Measurements from ENCODE around the gene CD302.
"Not testable (repeated sequence)": the region's sequence is repeated elsewhere in the genome, so short reads cannot be mapped to it uniquely, and the experiment has no call there.

Gene CD302, protein sequence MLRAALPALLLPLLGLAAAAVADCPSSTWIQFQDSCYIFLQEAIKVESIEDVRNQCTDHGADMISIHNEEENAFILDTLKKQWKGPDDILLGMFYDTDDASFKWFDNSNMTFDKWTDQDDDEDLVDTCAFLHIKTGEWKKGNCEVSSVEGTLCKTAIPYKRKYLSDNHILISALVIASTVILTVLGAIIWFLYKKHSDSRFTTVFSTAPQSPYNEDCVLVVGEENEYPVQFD

DNA sequence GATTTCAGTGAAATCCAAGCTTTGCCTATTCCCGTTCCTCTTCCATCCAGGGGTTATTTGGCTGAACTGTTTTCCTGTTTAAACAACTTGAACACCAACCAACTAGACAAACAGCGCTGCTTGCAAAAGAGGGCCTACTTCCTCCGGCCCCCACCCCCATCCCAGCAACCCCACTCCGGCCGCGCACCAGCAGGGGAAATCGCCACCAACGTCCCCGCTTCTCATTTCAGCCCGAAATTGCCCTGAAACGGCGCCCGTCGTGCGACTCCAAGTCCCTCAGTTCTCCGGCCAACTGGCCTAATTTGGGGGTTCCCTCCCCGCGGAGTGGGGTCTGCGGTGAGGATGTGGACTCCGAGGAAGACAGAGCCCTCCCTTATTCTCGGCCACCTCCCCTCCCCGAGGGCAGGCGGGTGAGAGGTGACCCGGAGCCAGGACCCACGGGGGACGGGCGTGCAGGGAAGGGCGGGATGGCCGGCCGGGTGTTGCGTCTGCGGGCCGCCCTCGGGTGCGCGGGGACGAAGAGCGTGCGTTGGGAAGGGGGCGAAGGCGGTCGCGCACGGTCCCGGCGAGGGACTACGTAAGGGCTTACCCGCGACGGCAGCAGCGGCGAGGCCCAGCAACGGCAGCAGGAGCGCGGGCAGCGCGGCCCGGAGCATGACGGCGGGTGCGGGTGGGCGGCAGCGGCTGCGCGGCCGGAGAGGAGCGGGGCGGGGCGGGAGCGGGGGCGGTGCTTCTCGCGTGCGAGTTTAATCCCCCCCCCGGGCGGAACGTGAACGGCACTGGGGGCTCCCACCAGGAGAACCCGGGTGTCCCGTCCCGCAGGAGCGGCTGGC lies at the start of gene CD302:
Gene CD302, minus strand, starts transcription at position 666 of the 833 bp plus-strand sequence. Its CDS starts 10 bp downstream, at position 656.
- DNase-seq (ENCODE audit: low read depth, low spot score) = no peak

DNA sequence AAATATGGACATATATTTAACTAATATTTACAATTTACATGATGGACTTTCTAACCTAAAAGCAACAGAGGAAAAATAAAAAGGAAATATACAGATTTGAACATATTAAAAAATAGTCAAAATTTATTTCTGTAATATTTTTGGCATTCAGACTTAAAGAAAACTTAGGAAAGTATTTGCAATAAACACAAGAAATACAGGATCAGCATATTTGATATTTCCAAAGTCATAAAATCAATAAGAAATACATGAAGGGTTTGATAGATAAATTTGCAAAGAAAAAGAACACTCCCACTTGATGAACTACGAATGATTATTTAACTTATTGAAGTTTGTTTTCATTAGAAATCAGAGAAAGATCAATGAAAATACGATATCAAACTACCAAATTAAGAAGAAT lies 48.6 kb upstream of the CD302 start:
- DNase-seq (ENCODE audit: low read depth, low spot score) = no peak

DNA sequence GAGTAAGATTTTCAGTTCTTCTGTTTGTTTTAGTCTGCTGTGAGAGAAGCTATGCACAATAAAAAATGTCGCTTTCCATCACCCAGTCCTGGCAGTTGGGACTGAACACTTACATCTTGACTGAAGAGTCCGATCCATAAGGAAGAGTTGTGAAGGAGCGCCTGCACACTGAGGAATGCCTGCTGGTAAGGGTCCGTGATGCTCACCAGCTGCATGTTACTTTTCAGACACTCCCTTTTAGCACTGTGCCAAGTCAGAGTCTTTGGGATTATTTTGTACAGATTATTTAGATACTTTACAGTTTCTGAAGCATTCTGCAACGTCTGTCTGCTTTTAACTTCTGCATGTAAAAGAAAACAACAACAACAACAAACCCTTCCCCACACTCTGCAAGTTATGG lies 42.6 kb upstream of the CD302 start:
- no peak for DNase-seq (ENCODE audit: low read depth, low spot score)

DNA sequence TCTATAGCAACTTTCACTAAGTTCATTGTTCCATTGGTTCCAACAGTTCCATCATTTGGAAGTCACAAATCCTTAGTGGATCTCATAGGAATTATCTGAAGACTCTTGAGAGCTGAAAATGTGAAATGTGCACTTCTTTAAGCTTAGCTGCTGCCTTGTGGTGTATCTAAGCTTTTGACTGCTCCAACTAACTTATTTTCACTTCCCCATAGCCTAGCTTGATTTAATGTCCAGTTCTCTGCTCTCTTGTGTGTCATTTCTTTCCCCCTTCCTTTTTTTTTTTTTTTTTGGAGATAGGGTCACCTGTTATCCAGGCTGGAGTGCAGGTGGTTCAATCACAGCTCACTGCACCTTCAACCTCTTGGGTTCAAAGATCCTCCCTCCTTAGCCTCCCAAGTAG lies 34.9 kb upstream of the CD302 start:
- no peak for DNase-seq (ENCODE audit: low read depth, low spot score)

DNA sequence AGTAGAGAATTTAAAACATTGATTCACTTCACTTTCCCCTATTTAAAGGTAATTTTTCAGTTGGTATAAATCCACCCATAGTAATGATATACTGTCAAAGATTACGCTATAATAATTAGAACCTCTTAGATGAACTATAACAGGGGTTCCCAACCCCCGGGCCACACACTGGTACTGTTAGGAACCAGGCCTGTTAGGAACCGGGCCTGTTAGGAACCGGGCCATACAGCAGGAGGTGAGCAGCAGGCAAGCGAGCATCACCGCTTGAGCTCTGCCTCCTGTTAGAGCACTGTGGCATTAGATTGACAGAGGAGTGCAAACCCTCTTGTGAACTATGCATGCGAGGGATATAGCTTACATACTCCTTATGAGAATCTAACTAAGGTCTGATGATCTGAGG lies 34.0 kb upstream of the CD302 start:
- no peak for DNase-seq (ENCODE audit: low read depth, low spot score)

DNA sequence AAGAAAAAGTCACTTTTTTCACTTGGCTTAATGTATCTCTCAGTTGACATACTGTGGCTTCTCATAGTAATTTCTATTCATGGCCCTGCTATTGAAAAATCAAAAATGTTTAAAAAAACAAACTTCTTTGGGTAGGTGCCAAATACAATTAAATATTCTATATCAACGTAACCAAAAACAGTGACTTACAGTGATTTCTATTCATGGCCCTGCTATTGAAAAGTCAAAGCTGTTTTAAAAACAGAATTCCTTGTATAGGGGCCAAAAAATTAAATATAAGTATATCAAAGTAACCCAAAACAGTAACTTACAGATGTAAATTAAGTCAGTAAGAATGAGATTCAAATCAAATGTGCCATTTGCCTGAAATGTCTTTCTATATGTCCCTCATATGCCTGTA lies 31.4 kb upstream of the CD302 start:
- no peak for DNase-seq (ENCODE audit: low read depth, low spot score)

DNA sequence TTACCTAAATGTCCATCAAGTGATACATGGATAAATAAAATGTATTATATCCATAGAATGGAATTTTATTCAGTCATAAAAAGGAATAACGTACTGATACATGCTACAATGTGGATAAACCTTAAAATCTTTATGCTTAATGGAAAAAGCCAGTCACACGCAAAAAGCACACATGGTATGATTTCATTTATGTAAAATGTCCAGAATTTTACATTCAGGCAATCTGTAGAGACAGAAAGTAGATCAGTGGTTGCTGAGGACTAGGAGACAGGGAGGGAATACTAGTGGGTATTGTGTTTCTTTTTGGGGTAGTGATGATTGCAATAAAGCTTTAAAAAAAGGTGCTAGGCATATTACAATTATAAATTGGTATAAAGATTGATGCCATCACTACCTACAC lies 30.7 kb upstream of the CD302 start:
- no peak for DNase-seq (ENCODE audit: low read depth, low spot score)

DNA sequence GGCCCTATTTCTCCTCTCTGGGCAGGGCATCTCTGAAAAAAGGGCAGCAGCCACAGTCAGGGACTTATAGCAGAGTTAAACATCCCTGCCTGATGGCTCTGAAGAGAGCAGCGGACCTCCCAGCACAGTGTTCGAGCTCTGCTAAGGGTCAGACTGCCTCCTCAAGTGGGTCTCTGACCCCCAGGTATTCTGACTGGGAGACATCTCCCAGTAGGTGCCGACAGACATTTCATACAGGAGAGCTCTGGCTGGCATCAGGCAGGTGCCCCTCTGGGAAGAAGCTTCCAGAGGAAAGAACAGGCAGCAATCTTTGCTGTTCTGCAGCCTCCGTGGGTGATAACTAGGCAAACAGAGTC lies 24.4 kb upstream of the CD302 start:
- DNase-seq (ENCODE audit: low read depth, low spot score) = not testable (repeated sequence)

DNA sequence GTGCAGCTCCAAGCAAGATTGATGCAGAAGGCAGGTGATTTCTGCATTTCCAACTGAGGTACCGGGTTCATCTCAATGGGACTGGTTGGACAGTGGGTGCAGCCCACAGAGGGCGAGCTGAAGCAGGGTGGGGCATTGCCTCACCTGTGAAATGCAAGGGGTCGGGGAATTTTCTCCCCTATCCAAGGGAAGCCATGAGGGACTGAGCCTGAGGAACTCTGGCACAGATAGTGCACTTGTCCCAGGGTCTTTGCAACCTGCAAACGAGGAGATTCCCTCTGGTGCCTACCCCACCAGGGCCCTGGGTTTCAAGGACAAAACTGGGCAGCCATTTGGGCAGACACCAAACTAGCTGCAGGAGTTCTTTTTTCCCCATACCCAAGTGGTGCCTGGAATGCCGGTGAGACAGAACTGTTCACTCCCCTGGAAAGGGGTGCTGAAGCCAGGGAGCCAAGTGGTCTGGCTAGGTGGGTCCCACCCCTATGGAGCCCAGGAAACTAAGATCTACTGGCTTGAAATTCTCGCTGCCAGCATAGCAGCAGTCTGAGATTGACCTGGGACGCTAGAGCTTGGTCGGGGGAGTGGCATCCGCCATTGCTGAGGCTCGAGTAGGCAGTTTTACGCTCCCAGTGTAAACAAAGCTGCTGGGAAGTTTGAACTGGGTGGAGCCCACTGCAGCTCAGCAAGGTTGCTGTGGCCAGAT lies 23.9 kb upstream of the CD302 start:
- DNase-seq (ENCODE audit: low read depth, low spot score) = not testable (repeated sequence)

DNA sequence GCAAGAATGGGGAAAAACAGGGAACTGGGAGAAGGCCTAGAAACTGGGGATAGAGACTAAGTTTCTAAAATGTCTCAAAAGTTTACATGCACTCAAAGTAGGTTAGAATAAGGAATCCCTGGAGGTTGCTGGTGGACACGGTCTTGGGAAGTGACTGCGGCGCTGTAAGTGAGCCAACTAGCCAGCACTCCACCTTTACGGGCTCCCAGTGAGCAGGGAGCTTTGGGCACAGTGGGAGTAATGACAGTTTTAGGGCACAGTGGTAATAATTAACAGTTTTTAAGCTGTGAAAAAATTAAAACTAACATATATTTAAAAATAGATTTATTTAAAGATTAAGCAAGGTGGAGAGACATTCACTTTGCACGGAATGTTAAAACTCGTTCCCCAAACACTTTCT lies 20.9 kb upstream of the CD302 start:
- no peak for DNase-seq (ENCODE audit: low read depth, low spot score)

DNA sequence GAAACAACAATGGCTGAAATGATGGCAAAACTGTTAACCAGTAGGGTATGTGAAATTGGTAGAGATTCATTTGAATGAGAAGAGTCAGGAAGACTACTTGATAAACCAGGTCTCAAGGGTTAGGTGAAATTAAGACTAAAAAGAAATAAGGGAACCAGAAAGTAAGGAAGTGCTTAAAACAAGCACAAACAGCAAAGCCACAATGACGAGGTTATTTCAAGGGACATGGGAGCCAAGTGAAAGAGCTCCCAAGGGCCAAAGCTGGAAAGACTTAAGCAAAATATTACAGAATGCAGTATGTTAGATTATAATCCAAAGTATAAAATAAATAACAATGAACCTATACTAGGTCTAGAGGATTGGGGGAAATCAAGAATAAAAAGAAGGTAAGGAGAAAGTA lies 19.3 kb upstream of the CD302 start:
- no peak for DNase-seq (ENCODE audit: low read depth, low spot score)

DNA sequence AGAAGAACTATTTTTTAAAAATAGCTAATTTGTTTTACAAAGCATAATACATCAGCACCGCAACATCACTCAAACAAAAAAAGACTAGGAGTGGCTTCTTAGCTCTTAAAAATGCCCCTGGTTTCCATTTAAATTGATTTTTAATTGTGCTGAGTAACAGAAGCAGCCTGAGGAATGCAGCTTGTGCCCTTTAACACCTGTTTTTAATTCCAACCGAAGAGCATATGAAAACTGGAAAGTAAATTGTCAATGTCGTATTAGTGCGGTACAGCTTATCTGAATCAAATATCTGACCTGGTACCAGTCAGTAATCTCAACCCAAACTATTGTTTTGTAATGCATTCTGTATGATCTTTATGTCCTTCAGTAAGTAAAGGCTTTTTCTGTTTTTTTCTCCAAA lies 13.2 kb upstream of the CD302 start:
- no peak for DNase-seq (ENCODE audit: low read depth, low spot score)

DNA sequence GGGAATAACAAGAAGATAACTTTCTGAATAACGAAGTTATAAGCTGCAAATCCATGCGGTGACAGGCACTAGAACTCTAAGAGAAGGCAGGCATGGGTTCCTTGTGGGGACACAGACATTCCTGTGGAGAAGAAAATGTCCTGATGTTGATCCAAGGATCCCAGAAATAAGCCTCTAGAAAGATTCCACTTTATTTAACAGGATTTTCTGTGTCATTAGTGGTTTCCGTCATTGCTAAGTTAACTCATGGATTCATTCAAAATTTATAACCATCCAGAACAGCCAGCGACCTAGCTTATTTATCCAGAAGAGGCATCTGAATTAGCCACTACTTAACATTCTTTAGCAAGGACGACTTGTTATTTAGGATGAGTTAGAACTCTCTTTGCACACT lies 10.0 kb upstream of the CD302 start:
- no peak for DNase-seq (ENCODE audit: low read depth, low spot score)

DNA sequence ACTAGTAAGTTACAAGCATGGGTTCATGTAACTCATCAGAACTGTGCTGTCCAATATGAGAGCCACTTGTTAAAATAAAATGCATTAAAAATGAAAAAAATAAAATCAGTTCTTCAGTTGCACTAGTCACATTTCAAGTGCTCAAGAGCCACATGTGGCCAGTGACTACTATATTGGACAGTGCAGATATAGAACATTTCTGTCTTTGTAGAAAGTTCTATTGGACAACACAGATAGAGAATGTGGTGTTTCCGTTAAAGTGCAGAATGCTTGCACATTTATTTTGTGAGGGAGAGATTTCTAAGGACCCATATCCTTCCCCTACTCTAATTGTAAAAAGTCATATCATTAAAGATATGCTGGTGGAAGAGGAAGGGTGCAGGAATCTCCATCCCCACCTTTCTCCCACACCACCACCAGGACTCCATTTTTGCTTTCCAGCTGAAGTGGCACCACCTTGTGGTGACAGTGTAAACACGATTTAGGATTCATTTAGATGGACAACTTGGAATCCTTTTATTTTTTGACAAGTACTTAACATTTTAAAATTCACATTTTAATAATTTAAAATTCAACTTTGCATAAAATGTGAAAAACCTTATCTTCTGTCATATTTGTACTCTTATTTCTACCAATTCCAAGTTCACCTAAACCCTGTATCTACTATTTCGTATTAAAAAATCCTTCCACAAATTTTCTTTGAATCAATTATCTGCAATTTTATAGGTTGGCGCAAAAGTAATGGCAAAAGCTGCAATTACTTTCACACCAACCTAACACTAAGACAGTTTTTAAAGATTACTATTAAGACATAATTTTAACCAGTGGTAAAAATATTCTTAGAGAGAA lies 9.4 kb upstream of the CD302 start:
- no peak for DNase-seq (ENCODE audit: low read depth, low spot score)

DNA sequence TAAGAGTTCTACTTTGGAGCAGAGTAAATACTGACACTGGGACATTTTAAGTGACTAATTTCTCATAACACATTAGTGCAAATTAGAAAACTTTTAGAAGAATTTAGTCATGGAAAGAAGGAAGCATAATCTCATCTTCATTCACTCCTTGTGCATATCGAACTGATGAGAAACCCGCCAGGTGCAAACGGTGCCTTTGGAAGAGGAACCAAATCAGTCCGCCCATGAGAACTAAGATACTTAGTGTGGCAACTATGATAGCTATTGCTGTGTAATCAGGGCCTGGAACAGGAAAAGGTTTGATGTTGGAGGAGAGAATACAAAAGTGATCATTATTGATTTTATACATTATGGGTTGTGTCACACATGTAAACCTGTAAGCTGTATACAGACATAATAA lies 6.9 kb upstream of the CD302 start:
- no peak for DNase-seq (ENCODE audit: low read depth, low spot score)

DNA sequence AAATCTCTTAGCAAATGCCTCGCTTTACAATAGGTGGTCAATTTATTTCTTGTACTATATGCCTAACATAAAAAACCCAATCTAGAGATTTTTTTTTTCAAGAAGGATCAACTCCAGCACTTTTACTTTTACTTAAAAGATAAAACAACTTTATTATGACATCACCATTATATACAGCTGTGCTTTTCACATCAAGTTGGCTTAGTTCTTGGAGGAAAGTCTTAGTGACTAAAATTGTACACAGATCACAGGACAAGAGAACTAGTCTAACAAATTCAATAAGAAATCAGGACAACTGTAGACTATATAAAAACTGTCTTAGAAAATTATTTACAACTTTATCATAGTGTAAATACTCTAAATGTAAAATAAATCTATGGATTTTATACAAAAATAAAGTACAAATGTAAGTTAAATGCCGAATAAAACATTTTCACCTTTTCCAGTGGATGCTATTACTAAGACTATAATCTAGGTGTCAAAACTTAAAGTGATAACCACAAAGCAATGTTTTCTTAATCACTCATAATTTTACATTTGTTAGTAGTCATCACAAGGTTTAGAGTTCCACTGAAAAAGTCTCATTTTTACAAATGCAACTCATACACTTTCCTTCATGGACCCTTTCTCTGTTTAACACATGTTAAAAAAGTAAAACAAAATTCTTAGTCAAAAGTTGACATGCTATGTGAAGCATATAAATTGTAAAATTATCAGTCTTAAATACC lies 5.4 kb upstream of the CD302 start:
- DNase-seq (ENCODE audit: low read depth, low spot score) = no peak

DNA sequence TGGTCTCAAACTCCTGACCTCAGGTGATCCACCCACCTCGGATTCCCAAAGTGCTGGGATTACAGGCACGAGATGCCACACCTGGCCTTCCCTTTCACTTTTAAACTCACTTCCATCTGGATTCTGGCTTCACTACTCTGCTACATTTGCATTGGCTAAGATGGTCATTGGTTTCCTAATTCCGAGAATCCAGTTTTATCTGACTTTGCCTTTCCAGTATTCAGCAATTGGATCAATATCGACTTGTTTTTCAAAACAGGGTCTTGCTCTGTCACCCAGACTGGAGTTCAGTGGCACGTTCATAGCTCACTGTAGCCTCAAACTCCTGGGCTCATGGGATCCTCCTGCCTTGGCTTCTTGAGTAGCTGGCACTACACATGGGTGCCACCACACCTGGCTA lies 4.7 kb upstream of the CD302 start:
- DNase-seq (ENCODE audit: low read depth, low spot score) = no peak

DNA sequence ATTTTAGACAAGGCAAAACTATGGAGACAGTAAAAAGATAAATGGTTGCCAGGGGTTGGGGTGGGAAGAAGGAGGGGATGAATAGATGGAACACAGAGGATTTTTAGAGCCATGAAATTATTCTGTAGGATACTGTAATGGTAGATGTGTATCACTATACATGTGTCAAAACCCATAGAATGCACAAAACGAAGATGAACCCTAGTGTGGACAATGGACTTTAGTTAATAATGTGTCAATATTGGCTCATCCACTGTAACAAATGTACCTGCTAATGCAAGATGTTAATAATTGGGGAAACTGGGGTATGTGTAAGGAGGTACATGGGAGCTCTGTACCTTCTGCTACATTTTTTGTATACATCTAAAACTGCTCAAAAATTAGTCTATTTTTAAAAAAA lies 1.8 kb upstream of the CD302 start:
- DNase-seq (ENCODE audit: low read depth, low spot score) = no peak

DNA sequence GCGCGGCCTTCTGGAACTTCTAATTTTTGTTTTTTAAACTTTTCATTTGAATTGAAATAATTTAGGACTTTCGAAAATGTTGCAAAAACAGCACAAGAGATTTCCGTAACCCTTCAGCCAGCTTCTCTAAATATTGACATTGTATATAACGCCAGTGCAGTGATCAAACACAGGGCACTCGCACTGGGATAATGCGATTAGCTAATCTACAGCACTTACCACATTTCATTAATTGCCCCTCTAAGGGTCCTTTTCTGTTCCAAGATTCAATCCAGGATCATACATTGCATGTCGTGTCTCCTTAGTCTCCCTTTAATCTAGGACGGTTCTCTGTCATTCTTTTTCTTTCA lies 343 bp upstream of the CD302 start:
- DNase-seq (ENCODE audit: low read depth, low spot score) = no peak

DNA sequence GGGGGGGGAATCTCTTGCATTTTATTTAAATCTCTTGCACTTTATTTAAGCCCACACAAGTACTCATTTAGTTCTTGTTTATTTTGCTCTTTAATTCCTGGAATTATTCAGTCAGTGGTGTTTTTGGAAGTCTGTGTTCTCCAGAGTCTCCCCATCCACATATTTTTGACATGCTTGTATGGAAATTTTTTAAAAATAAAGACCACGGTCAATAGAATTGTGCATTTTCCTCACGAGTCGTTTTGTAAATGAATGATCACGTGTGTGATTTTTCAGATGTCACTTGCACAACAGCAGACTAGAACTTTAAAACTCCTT lies 824 bp downstream of the CD302 start:
- DNase-seq (ENCODE audit: low read depth, low spot score) = no peak

DNA sequence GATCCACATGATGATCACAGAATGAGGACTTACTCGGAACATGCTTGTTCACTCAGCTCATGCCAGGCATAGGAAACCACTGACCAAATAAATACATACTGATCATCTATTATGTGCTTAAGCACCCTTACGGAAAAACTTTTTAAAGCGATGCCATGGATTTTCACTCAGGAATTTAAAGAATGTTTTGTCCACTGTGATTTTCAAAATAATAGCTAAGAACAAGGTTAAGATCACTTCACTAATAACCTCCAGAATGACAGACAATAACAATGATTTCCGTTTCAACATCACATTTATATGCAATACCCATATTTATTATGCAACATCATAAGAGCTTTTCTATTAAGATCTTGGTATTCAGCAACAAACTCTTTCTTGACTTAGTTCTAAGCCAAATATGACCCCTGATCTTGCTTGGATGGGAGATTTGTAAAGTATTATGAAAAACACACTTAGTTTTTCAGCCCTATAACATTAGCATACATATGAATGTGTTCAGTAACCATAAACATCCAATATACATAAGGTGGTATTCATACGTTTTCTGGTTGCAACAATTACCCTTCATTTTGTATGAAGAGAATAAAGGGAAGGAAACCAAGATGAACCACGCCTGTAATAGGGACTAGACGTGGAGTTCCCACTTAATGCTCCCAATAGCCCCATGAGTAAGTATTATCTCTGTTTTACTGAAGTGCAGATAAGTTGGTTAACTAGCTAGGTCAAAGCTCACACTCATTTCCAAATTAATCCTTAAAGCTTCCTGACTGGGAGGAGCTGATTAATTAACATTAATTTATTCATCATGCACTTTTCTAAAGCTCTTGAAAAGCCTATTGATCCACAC lies 1.9 kb downstream of the CD302 start:
- no peak for DNase-seq (ENCODE audit: low read depth, low spot score)
